HG02852 (cell line): ENCODE measurements around the gene SIDT1.

ENCODE experiments used
- ATAC-seq: cut with Tn5 transposase; IDR thresholded peaks from one replicate; pipeline ENCODE4 v1.9.1; 2021; ENCODE audit warnings: mild to moderate bottlenecking, moderate library complexity; ENCODE audit not compliant: unreplicated experiment

The SIDT1 gene

DNA sequence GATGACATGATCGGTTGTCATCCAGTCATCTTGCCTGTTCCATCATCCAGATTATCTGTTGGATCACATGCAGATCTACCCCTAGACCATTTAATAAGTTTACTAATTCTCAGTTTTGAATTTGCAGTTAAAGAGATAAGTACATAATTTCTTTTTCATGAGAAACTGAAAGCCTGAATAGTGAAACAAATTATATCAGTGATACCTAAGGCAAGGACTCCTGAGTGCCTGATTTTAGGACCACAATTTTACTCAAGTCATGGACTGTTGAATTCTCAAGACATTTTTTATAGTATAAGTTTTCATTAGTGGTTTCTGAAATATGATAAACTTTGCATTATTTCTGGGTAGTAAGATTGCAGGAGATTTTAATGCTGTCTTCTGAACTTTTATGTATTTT lies 13.2 kb downstream of the SIDT1 start:
- no peak for ATAC-seq

DNA sequence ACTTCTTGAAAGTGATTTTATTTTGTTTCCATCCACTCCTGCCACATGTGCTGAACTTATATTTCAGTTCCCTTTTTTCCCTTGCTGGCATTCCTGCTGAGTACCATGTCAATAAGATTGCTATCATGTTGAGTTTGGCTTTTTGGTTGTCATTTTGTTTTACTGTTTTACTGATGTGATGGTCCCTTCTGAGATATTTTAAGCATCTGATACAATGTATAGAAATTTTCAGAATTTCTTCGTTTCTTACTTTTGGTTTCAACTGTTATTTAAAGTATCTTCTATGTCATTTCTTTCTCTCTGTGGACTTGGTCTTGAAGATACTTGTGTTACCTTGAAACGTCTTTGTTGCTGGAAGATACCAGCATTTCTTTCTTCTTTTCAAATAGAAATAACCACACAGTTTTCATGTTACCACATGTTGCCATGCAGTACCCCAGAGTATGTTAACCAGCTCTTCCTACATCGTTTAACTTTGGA lies 14.1 kb downstream of the SIDT1 start:
- ATAC-seq: peak; percentile 87

- no peak for ATAC-seq
These were observed 16.1 kb downstream of the SIDT1 start for GRCh38 chr3:113548501-113548900.

DNA sequence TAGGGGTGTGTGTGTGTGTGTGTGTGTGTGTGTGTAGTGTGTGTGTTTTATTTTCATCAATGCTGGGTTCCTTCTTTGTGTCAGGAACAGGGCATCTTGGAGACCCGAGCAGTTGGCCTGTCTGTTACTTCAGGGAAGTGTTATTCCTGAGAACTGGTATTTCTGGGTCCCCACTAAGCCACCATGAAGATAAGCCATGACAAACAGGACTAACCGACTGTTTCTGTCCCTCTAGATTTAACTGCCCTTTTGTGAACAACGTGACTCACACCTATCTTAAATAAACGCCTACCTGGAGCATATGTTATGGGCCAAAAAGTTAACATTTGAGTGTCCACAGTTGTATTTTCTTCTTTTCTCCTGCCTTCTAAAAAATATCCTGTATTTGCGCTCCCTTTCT lies 19.5 kb downstream of the SIDT1 start:
- ATAC-seq: no peak

- ATAC-seq: no peak
These were observed 20.5 kb downstream of the SIDT1 start for GRCh38 chr3:113552851-113553250.

- no peak for ATAC-seq
These were observed 22.8 kb downstream of the SIDT1 start for GRCh38 chr3:113555138-113555537.

DNA sequence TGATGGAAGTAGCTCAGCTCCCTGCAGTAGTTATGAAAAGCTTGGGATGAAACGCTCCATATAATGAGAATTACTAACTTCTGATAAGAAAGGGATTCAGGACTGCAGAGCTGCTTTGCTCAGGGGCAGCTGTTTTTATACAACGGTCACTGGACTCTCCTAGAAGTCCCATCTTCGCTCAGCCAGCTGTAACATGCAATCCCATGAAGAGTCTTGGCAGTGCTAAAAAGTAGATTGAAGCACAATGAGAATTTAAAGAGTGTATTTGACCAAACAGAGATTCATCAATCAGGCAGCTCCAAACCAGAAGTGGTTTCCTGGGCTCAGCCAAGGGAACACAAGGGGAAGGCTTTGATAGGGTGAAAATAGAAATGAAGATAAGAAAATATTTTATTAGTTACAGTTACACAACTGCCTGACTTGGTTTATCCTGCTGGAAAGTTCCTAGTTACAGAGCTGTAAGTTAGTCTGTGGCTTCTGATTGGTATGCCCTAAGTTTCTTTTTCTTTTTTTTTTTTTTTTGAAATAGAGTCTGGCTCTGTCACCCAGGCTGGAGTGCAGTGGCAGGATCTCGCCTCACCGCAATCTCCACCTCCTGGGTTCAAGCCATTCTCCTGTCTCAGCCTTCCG lies 24.1 kb downstream of the SIDT1 start:
- no peak for ATAC-seq

DNA sequence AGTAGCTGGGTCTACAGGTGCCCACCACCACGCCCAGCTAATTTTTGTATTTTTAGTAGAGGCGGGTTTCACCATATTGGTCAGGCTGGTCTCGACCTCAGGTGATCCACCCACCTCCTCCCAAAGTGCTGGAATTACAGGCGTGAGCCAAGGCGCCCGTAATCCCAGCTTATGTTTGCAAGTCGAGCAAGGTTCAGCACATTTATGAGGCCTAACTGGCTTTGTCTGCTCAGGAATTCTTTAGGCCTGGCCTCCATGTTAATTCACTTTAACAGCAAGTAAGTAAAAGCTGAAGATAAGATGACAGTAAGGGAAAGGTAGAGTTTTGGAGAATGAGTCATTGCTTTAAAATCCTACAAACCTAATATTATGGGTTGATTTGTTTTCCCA lies 24.6 kb downstream of the SIDT1 start:
- no peak for ATAC-seq

- ATAC-seq: no peak
These were observed 25.0 kb downstream of the SIDT1 start for GRCh38 chr3:113557374-113557773.

DNA sequence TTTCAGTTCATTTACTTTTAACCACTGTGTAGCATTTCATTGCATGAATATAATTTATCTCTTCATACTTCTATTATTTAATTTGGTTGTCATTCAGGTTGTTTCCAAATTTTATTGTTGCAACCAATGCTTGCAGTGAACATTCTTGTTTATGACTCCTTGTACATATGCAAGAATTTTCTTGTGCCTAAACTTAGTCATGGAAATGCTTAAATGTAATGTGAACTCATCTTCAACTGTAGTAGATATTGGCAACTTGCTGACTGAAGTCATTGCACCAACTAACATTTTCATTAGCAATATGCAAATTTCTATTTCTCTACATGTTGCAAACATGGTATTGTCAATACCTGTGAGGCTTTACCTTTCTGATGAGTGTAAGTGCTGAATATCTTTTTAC lies 26.7 kb downstream of the SIDT1 start:
- no peak for ATAC-seq

DNA sequence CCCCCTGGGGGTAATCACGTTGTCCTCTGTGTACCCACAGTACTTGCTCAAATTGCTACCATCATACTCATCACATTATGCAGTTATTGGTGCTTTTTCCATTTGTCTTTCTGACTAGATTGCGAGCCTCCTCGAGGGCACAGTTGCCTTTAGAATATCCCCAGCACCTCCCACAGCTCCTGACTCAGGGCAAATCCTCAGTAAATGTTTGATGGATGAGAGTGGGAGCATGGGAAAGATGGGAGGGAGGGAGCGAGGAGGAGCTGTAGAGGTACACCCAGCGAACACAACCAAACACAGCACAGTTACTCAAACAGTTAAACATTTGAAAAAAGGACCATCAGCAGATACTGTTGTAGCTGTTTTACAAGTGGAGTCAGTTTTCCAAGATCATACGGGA lies 27.9 kb downstream of the SIDT1 start:
- ATAC-seq: no peak

GRCh38 chr3:113560831-113561623 lies 28.7 kb downstream of the SIDT1 start:
- no peak for ATAC-seq

- no peak for ATAC-seq
These were observed 33.2 kb downstream of the SIDT1 start for GRCh38 chr3:113565555-113565954.

- ATAC-seq: no peak
These were observed 37.8 kb downstream of the SIDT1 start for GRCh38 chr3:113570158-113570557.

DNA sequence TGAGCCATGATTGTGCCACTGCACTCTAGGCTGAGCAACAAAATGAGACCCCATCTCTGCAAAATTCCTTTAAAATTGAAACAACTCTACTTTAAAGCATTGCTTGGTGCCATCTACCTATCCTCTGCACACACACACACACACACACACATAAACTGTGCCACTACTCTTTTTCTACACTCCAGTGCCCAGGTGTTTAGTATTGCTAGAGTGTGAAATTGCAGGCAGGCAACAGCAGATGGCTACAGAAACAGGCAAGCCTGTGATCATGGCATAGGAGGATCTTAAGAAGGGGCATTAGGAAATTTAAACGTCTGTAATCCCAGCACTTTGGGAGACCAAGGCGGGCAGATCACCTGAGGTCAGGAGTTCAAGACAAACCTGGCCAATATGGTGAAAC lies 39.0 kb downstream of the SIDT1 start:
- ATAC-seq: no peak

DNA sequence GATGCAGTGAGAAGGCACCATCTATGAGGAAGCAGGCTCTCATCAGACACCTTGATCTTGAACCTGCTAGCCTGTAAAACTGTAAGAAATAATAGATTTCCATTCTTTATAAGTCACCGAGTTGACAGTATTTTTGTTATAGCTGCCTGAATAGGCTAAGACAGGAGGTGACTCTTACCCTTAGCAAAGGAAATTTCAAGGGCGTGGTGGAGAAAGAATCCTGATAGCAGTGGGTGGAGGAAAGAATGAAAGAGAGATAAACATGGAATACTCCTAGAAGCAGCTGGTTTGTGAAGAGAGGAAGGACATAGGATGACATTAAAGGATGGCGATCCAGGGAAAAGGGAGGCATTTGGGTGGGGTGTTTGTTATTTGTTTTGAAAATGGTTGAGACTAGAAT lies 41.4 kb downstream of the SIDT1 start:
- ATAC-seq: no peak

DNA sequence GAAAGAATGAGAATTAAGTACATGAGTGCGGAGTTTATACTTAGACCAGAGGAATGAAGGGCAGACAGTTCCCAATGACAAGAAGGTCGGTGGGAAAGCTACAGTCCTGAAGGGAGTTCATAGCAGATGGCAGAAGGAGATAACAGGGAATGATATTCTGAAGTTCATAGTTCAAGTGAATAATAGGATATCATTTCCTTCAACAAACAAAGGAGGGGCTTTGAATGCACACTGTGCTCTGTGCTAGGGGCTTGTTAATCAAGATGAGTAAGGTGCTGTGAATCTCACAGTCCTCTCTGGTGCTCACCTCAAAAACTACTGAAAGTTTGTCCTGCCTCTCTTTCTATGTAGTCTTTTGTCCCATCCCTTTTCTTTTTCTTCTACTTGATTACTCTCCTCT lies 41.9 kb downstream of the SIDT1 start:
- no peak for ATAC-seq

DNA sequence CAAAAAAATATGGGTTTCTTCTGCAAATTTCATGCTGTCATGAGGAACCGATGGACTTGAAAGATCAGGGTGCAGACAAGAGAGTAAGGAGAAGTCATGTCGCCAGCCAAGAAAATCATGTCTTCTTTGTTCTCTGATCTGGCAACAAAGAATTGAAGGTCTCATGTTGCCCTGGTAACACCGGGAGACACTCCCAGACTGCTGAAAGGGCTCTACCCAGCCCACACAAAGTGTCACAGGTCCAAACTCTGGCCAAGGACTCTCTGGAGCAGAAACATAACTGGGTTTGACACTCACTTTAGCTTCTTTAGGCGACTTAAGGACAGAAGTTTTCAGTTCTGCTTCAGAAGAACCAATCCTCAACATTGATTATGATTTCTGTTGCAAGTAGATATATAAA lies 42.9 kb downstream of the SIDT1 start:
- no peak for ATAC-seq

DNA sequence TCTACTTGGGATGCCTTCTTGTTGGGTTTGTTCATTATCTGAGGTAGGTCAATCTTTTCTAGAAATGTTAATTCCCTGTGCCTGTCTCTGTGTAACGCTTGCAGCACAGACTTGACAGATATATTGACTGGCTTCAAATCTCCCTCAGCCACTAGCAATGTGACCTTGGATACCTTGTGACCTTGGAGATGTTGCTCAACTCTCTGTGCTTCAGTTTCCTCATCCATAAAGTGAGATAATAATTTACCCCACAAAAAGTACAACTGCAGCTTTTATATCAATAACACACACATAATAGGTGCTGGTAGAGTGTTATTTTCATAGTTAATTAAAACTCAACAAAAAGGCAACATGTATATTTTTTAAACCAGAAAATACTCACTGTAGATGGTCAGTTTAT lies 52.9 kb downstream of the SIDT1 start:
- ATAC-seq: no peak

DNA sequence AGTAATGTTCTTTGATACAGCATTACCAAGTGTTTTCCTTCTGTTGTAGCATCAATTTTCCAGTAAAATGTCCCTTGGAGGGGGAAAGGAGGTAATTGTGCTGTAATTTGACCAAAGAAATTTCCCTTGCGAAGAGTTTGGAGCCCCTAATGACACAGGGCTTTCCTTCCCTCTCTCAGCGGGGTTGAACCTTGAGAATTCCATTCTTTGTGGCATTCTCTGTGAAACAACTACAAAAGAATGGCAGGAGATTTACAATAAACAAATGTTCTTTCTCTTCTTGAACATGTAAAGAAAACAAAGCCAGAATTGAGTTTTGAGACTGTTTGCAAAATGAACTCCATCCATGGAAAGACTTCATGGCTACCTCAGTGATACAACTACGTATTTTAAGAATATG lies 53.4 kb downstream of the SIDT1 start:
- no peak for ATAC-seq

GRCh38 chr3:113588806-113589205 lies 56.5 kb downstream of the SIDT1 start:
- no peak for ATAC-seq

GRCh38 chr3:113589971-113590370 lies 57.6 kb downstream of the SIDT1 start:
- ATAC-seq: no peak

GRCh38 chr3:113590983-113591382 lies 58.6 kb downstream of the SIDT1 start:
- ATAC-seq: no peak
